ENCODE data around the gene L3MBTL4. TPM values are rescaled to one million over a fixed set of nuclear protein-coding genes. Genes with fewer than 3 reads are reported as not detected.

Gene L3MBTL4
- total and polyA plus RNA-seq, 10 of the 15 experiments (the other 5 are each of a cell fraction or from before 2014, with no cell fraction given), result 1.3 to 8.7 (median 3.8) TPM

- TF ChIP-seq E2F8 (IDR thresholded peaks at IDR 0.05; ENCODE audit: low read depth, partially characterized antibody) (no peak), HDGF (IDR thresholded peaks at IDR 0.05) (no peak), RCOR1 (conservative IDR thresholded peaks at IDR 0.05; ENCODE audit: low read depth, low read length) (no peak), SRF (IDR thresholded peaks at IDR 0.05; ENCODE audit: low read depth in 2 of 2, low read length in 2 of 2) (no peak), KAT2A (conservative IDR thresholded peaks at IDR 0.05; ENCODE audit: control insufficient read depth, low read depth, low read length) (no peak), ZNF217 (IDR thresholded peaks at IDR 0.05) (no peak)
- TF ChIP-seq, protein P1, sequence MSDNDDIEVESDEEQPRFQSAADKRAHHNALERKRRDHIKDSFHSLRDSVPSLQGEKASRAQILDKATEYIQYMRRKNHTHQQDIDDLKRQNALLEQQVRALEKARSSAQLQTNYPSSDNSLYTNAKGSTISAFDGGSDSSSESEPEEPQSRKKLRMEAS (IDR thresholded peaks at IDR 0.05; ENCODE audit: low read depth, low read length), result no peak
- TF ChIP-seq, protein P2, sequence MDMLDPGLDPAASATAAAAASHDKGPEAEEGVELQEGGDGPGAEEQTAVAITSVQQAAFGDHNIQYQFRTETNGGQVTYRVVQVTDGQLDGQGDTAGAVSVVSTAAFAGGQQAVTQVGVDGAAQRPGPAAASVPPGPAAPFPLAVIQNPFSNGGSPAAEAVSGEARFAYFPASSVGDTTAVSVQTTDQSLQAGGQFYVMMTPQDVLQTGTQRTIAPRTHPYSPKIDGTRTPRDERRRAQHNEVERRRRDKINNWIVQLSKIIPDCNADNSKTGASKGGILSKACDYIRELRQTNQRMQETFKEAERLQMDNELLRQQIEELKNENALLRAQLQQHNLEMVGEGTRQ (IDR thresholded peaks at IDR 0.05; ENCODE audit: borderline replicate concordance, low read depth, low read length), result no peak
- TF ChIP-seq, protein P3, sequence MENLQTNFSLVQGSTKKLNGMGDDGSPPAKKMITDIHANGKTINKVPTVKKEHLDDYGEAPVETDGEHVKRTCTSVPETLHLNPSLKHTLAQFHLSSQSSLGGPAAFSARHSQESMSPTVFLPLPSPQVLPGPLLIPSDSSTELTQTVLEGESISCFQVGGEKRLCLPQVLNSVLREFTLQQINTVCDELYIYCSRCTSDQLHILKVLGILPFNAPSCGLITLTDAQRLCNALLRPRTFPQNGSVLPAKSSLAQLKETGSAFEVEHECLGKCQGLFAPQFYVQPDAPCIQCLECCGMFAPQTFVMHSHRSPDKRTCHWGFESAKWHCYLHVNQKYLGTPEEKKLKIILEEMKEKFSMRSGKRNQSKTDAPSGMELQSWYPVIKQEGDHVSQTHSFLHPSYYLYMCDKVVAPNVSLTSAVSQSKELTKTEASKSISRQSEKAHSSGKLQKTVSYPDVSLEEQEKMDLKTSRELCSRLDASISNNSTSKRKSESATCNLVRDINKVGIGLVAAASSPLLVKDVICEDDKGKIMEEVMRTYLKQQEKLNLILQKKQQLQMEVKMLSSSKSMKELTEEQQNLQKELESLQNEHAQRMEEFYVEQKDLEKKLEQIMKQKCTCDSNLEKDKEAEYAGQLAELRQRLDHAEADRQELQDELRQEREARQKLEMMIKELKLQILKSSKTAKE (IDR thresholded peaks at IDR 0.05; ENCODE audit: low read depth, poor library complexity, severe bottlenecking), result no peak
Measured at GRCh38 chr18:6120820-6121279, 293.9 kb downstream of the L3MBTL4 start (continued).
